ENCODE data around the gene COL26A1. TPM values are rescaled to one million over a fixed set of nuclear protein-coding genes. Genes with fewer than 3 reads are reported as not detected.

COL26A1 gene
- total RNA-seq, 3 donors from 2014 or later: not detected

- no peak for TF ChIP-seq CTCF (IDR thresholded peaks at IDR 0.05)
- H3K4me3 ChIP-seq: no peak overlapping the region
- no peaks in the 10 kb centered on the region for H3K9me3 ChIP-seq
- no peak for DNase-seq
- no peak for ATAC-seq
- H3K36me3 ChIP-seq (ENCODE audit: low read depth): no peaks in the 10 kb centered on the region
- peaks cover 6% of the 10 kb centered on the region for H3K4me1 ChIP-seq (ENCODE audit: low read depth)
- intact Hi-C loops (cut with DNase I, micrococcal nuclease): no loop called here
Measured at GRCh38 chr7:101352920-101353308, 9.8 kb upstream of the COL26A1 start.

DNA sequence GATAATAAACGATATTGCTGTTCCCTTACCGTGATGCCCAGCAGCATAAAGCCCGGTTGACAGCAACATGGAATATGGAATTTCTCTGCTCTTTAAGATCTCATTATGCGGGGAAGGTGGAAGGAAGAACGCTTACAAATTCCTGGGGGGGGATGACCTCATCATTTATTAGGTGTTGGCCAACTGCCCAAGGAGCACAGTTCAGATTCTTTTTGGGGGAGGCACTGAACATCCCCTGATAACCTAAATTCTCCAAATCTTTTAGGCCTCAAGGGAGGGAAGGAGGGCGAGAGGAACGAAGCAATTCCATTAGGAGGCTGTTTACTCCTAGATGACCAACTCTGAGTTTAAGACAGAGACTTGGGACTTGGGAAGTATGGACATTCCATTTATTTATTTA lies 5.2 kb upstream of the COL26A1 start:
- intact Hi-C loops (cut with DNase I, micrococcal nuclease): no loop called here

GRCh38 chr7:101363196-101363733 lies 590 bp downstream of the COL26A1 start:
- Histone ChIP-seq H3K9me3 (no peaks in the 10 kb centered on the region), H3K4me1 (ENCODE audit: low read depth) (peaks cover 7% of the 10 kb centered on the region), H3K36me3 (ENCODE audit: low read depth) (no peaks in the 10 kb centered on the region), H3K4me3 (no peak overlapping the region)
- ATAC-seq (no peak), DNase-seq (no peak)
- intact Hi-C loops (cut with DNase I, micrococcal nuclease): no loop called here
- TF ChIP-seq CTCF (IDR thresholded peaks at IDR 0.05): no peak

More for the DNA sequence above, 5.2 kb upstream of the COL26A1 start:
- Histone ChIP-seq H3K4me3 (no peak overlapping the region), H3K36me3 (ENCODE audit: low read depth) (no peaks in the 10 kb centered on the region), H3K9me3 (no peaks in the 10 kb centered on the region), H3K4me1 (ENCODE audit: low read depth) (peaks cover 6% of the 10 kb centered on the region)
- ATAC-seq (no peak), DNase-seq (no peak)
- TF ChIP-seq CTCF (IDR thresholded peaks at IDR 0.05): no peak

DNA sequence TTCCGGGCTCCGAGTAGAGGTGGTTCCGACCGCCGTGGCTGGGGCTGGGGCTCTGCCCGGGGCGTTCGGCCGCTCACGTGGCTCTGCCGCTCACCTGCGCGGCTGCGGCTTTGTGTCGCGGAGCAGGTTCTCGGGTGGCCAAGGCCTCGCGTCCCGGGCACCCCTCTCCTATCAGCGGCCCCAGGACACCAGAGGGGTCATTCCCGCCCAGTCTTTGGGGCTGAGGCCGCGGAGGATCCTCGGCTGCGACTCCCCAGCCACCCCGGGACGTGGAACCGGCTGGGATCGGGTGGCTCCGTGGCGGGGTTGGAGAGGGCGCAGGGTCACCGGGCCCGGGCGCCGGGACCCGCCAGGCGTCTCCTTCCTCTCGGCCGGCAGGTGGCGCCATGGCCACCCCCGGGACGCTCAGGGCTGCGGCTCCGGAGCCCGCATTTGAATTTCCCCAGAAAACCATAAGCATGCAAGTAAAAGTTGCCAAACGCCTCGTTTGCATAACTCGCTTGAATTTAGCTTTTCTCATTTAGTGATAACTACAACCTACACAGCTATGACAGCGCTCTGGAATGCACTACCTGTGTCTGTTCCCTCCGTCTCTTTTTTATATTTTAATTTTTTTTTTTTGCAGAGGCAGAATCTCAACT lies 1.2 kb downstream of the COL26A1 start:
- TF ChIP-seq CTCF (IDR thresholded peaks at IDR 0.05): peak; percentile 83
- Histone ChIP-seq H3K4me3 (no peak overlapping the region), H3K36me3 (ENCODE audit: low read depth) (no peaks in the 10 kb centered on the region), H3K4me1 (ENCODE audit: low read depth) (peaks cover 7% of the 10 kb centered on the region), H3K9me3 (no peaks in the 10 kb centered on the region)
- intact Hi-C loops (cut with DNase I, micrococcal nuclease): no loop called here
- ATAC-seq (peak; percentile 93), DNase-seq (peak; percentile 64 to 73 (median 64))

DNA sequence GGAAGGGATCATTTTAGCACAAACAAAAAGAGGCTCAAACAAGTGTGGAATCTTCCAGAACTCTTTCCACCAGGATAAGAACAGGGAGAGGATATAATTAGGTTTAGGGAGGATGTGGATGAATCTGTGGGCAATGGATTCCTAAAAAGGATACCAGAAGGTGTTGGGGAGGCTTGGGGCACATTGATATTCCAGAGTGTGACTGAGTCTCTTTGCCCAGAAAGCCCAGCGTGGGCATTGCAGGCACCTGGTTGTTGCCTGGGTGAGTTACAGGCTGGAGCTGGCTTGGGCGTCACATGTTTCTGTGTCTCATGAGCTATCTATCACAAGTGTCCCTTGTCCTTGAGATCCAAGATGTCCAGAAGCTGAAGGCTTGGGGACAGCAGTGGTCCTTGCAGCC lies 3.3 kb downstream of the COL26A1 start:
- intact Hi-C loops (cut with DNase I, micrococcal nuclease): no loop called here
- no peak for TF ChIP-seq CTCF (IDR thresholded peaks at IDR 0.05)
- no peak for ATAC-seq
- Histone ChIP-seq H3K9me3 (no peaks in the 10 kb centered on the region), H3K4me3 (no peak overlapping the region), H3K4me1 (ENCODE audit: low read depth) (peaks cover 7% of the 10 kb centered on the region), H3K36me3 (ENCODE audit: low read depth) (no peaks in the 10 kb centered on the region)
- no peak for DNase-seq
